MM.1S (cell line): ENCODE measurements around the gene GMCL2.

ENCODE experiments used
- DNase-seq: peaks from one replicate; pipeline ENCODE4 v3.0.0-alpha.2; 2015
- H2AFZ ChIP-seq: fragments of 300-600 bp; sonication (generic); 2 replicates; pipeline ENCODE4 v1.6.0; 2016; ENCODE audit warnings: antibody characterized with exemption, low read length
- H3F3A ChIP-seq: fragments of 300-600 bp; sonication (generic); 2 replicates; pipeline ENCODE4 v1.6.1; 2016; ENCODE audit warnings: mild to moderate bottlenecking, antibody characterized with exemption, low read length, moderate library complexity, mixed read lengths; ENCODE audit not compliant: insufficient read depth
- H3K27ac ChIP-seq: fragments of 300-600 bp; sonication (generic); 2 replicates; pipeline ENCODE4 v1.5.1; 2016; ENCODE audit warnings: mild to moderate bottlenecking, low read length
- H3K27me3 ChIP-seq: fragments of 300-600 bp; sonication (generic); replicated peaks from 2 replicates; pipeline ENCODE4 v1.6.0; 2016; ENCODE audit warnings: low read length; ENCODE audit not compliant: insufficient read depth
- H3K36me3 ChIP-seq: fragments of 300-600 bp; sonication (generic); replicated peaks from 2 replicates; pipeline ENCODE4 v1.6.1; 2016; ENCODE audit warnings: mild to moderate bottlenecking, low read length, mixed read lengths; ENCODE audit not compliant: insufficient read depth
- H3K4me1 ChIP-seq: fragments of 300-600 bp; sonication (generic); 2 replicates; pipeline ENCODE4 v1.6.1; 2016; ENCODE audit warnings: low read length, mixed read lengths
- H3K4me2 ChIP-seq: fragments of 300-600 bp; sonication (generic); 2 replicates; pipeline ENCODE4 v1.6.0; 2016; ENCODE audit warnings: low read depth, low read length
- H3K4me3 ChIP-seq: fragments of 300-600 bp; sonication (generic); 2 replicates; pipeline ENCODE4 v1.5.1; 2016; ENCODE audit warnings: low read length, mixed read lengths
- H3K79me2 ChIP-seq: fragments of 300-600 bp; sonication (generic); 2 replicates; pipeline ENCODE4 v1.6.1; 2016; ENCODE audit warnings: mixed run types, low read length, mixed read lengths
- H3K9ac ChIP-seq: fragments of 300-600 bp; sonication (generic); 2 replicates; pipeline ENCODE4 v1.6.1; 2016; ENCODE audit warnings: low read length, mixed read lengths
- H3K9me2 ChIP-seq: fragments of 300-600 bp; sonication (generic); replicated peaks from 2 replicates; pipeline ENCODE4 v1.6.1; 2016; ENCODE audit warnings: mild to moderate bottlenecking, low read length, mixed read lengths; ENCODE audit not compliant: insufficient read depth
- H3K9me3 ChIP-seq: fragments of 300-600 bp; sonication (generic); replicated peaks from 2 replicates; pipeline ENCODE4 v1.6.1; 2016; ENCODE audit warnings: mild to moderate bottlenecking, low read length, mixed read lengths; ENCODE audit not compliant: insufficient read depth
- H4K20me1 ChIP-seq: fragments of 300-600 bp; sonication (generic); 2 replicates; pipeline ENCODE4 v1.6.1; 2016; ENCODE audit warnings: mild to moderate bottlenecking, low read length, moderate library complexity, mixed read lengths; ENCODE audit not compliant: insufficient read depth
- EZH2 ChIP-seq: fragments of 300-600 bp; sonication (generic); optimal IDR thresholded peaks from 2 replicates; pipeline ENCODE3; 2017; ENCODE audit warnings: low read depth, mild to moderate bottlenecking, antibody characterized with exemption, low read length, mixed read lengths
- EZH2phosphoT487 ChIP-seq: fragments of 300-600 bp; sonication (generic); IDR thresholded peaks from 2 replicates; pipeline ENCODE4 v1.6.1; 2018; ENCODE audit warnings: antibody characterized with exemption, low read length
- TF ChIP-seq, protein P1 (sequence below): fragments of 300-600 bp; sonication (generic); IDR thresholded peaks from 2 replicates; pipeline ENCODE4 v1.5.1; 2016; ENCODE audit warnings: antibody characterized with exemption, low read length, mixed read lengths

GMCL2 gene

DNA sequence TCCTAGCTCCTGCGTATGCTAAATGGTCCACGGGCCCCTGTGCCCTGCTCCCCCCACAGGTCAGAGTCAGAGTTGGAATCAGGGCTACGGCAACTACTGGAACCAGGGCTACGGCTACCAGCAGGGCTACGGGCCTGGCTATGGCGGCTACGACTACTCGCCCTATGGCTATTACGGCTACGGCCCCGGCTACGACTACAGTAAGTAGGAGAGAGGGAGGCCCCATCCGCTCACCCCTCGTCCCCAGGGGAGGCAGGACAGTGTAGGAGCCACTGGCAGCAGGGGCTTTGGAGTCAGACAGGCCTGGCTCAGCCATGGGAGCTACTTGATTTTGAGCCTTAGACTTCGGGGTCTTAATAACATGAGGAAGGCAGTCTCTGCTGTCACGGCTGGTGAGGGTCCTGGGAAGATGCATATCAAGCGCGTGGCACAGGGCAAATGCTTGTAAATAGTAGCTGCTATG, 22.9 kb upstream of the GMCL2 start:
- H2AFZ ChIP-seq, result no peak overlapping the region
- TF ChIP-seq EZH2, result no peak
- TF ChIP-seq EZH2phosphoT487, result no peak
- TF ChIP-seq, protein P1, sequence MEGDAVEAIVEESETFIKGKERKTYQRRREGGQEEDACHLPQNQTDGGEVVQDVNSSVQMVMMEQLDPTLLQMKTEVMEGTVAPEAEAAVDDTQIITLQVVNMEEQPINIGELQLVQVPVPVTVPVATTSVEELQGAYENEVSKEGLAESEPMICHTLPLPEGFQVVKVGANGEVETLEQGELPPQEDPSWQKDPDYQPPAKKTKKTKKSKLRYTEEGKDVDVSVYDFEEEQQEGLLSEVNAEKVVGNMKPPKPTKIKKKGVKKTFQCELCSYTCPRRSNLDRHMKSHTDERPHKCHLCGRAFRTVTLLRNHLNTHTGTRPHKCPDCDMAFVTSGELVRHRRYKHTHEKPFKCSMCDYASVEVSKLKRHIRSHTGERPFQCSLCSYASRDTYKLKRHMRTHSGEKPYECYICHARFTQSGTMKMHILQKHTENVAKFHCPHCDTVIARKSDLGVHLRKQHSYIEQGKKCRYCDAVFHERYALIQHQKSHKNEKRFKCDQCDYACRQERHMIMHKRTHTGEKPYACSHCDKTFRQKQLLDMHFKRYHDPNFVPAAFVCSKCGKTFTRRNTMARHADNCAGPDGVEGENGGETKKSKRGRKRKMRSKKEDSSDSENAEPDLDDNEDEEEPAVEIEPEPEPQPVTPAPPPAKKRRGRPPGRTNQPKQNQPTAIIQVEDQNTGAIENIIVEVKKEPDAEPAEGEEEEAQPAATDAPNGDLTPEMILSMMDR, result no peak
- H3K36me3 ChIP-seq, result peaks cover 51% of the 10 kb centered on the region
- peaks cover 13% of the 10 kb centered on the region for H3K4me1 ChIP-seq
- peaks cover 39% of the 10 kb centered on the region for H3F3A ChIP-seq
- no peaks in the 10 kb centered on the region for H3K27me3 ChIP-seq
- no peaks in the 10 kb centered on the region for H3K9me2 ChIP-seq
- no peaks in the 10 kb centered on the region for H3K9me3 ChIP-seq
- H4K20me1 ChIP-seq, result peaks cover 54% of the 10 kb centered on the region
- H3K4me3 ChIP-seq, result no peak overlapping the region
- H3K9ac ChIP-seq, result no peak overlapping the region
- no peak overlapping the region for H3K4me2 ChIP-seq
- H3K27ac ChIP-seq, result no peak overlapping the region
- peaks cover 64% of the 10 kb centered on the region for H3K79me2 ChIP-seq
- no peak for DNase-seq

DNA sequence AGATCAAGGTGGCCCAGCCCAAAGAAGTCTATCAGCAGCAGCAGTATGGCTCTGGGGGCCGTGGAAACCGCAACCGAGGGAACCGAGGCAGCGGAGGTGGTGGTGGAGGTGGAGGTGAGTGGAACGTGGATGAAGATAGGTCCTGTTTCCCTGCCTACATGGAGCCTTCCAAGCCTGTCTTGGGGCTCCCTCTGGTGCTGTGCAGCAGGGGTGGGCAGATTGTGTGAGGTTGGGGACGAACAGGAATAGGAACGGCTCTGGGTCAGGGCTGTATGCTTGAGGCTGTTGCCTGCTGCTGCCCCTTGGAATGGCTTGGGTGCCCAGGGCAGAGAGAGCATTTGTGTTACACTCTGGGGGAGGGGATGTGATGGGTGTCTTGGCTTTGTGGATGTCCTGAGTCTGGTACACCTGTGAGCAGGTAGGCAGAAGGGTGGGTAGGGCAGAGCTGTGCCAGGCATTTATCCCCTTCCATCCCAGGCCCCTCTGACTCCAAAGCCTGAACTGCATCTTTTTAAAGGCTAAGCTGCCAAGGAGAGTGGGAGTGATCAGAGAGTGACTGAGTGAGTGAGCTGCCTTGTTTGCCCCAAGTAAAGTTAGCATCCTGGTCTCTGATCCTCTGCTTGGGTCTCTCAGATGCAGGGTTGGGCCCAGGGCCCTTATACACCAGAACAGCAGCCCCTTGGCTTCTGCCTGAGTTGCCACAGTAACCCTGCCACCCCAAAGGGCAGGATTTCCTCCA, 22.3 kb upstream of the GMCL2 start:
- Histone ChIP-seq H3K27ac (no peak overlapping the region), H3K9me2 (no peaks in the 10 kb centered on the region), H3K36me3 (peaks cover 51% of the 10 kb centered on the region), H2AFZ (no peak overlapping the region), H3K9ac (no peak overlapping the region), H3K9me3 (no peaks in the 10 kb centered on the region), H3K79me2 (peaks cover 67% of the 10 kb centered on the region), H3F3A (peaks cover 39% of the 10 kb centered on the region), H3K4me3 (no peak overlapping the region), H3K4me2 (no peak overlapping the region), H3K27me3 (no peaks in the 10 kb centered on the region), H4K20me1 (peaks cover 54% of the 10 kb centered on the region), H3K4me1 (peaks cover 13% of the 10 kb centered on the region)
- TF ChIP-seq EZH2phosphoT487, result no peak
- TF ChIP-seq, protein P1, result no peak
- TF ChIP-seq EZH2, result no peak
- no peak for DNase-seq

DNA sequence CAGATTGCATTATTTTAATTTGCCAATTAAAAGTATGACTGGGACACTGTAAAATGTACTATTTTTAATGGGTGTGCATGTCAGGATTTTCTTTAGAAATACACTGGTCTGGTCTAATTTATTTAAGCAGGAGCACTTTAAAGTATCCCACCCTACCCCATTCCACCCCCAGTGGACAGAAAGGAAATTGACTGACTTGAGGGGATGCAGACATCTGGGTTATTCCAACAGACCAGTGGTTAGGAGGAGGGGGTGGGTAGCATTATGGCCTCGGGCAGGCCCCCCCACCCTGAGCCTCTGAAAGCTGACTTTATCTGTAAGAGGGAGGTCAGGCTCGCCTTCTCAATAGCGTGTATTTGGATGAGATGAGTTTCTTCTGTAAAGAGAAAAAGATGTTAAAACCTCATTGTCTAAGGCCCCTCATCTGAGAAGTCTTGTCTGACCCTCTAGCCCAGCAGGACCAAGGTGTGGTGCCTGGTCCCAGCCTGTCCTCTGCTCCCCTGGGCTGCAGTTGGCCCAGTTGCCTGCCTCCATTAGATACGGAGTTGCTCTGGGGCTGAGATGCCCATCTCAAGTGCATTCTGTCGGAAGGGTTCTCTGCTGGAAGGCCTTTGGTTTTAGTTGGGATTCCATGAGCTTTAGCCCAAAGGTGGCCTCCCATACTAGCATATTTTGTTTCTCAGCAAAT, 21.5 kb upstream of the GMCL2 start:
- peaks cover 13% of the 10 kb centered on the region for H3K4me1 ChIP-seq
- no peaks in the 10 kb centered on the region for H3K9me2 ChIP-seq
- peaks cover 54% of the 10 kb centered on the region for H4K20me1 ChIP-seq
- no peak overlapping the region for H3K9ac ChIP-seq
- no peak overlapping the region for H3K4me2 ChIP-seq
- H3K79me2 ChIP-seq, result peaks cover 73% of the 10 kb centered on the region
- H3K27me3 ChIP-seq, result no peaks in the 10 kb centered on the region
- no peaks in the 10 kb centered on the region for H3K9me3 ChIP-seq
- H3K4me3 ChIP-seq, result no peak overlapping the region
- no peak for TF ChIP-seq EZH2
- TF ChIP-seq, protein P1, result peak; percentile 18
- peaks cover 39% of the 10 kb centered on the region for H3F3A ChIP-seq
- H3K36me3 ChIP-seq, result peaks cover 51% of the 10 kb centered on the region
- DNase-seq, result no peak
- H2AFZ ChIP-seq, result no peak overlapping the region
- H3K27ac ChIP-seq, result no peak overlapping the region
